Measurements from ENCODE around the gene PIK3R2.

Gene PIK3R2

DNA sequence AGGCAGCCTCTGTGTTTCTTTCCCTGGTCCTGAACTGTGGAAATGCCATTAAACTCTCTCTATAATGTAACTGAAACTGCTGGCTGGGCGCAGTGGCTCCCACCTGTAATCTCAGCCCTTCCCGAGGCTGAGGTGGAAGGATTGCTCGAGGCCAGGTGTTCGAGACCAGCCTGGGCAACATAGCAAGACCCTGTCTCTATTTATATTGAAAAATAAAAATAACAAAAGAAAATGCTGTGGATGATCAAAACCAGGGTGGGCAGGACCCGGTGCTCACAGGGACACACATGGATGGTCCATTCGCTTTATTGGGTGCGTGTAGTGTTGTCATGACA, 43.5 kb downstream of the PIK3R2 start:
- Histone ChIP-seq H3K36me3 (peaks cover 25% of the 10 kb centered on the region), H3K9me3 (no peaks in the 10 kb centered on the region), H3K27me3 (no peaks in the 10 kb centered on the region), H3K4me3 (ENCODE audit: low read depth, low read length) (no peak overlapping the region), H3K4me1 (peaks cover 12% of the 10 kb centered on the region)
- TF ChIP-seq, protein P1, sequence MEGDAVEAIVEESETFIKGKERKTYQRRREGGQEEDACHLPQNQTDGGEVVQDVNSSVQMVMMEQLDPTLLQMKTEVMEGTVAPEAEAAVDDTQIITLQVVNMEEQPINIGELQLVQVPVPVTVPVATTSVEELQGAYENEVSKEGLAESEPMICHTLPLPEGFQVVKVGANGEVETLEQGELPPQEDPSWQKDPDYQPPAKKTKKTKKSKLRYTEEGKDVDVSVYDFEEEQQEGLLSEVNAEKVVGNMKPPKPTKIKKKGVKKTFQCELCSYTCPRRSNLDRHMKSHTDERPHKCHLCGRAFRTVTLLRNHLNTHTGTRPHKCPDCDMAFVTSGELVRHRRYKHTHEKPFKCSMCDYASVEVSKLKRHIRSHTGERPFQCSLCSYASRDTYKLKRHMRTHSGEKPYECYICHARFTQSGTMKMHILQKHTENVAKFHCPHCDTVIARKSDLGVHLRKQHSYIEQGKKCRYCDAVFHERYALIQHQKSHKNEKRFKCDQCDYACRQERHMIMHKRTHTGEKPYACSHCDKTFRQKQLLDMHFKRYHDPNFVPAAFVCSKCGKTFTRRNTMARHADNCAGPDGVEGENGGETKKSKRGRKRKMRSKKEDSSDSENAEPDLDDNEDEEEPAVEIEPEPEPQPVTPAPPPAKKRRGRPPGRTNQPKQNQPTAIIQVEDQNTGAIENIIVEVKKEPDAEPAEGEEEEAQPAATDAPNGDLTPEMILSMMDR (IDR thresholded peaks at IDR 0.05; ENCODE audit: low read depth, low read length) = no peak
- DNase-seq = no peak

GRCh38 chr19:18197306-18197705, 44.3 kb downstream of the PIK3R2 start:
- Histone ChIP-seq H3K27me3 (no peaks in the 10 kb centered on the region), H3K4me3 (ENCODE audit: low read depth, low read length) (no peak overlapping the region), H3K4me1 (peaks cover 12% of the 10 kb centered on the region), H3K9me3 (no peaks in the 10 kb centered on the region), H3K36me3 (peaks cover 29% of the 10 kb centered on the region)
- no peak for DNase-seq
- TF ChIP-seq, protein P1 (IDR thresholded peaks at IDR 0.05; ENCODE audit: low read depth, low read length) = no peak

GRCh38 chr19:18197941-18198340, 45.0 kb downstream of the PIK3R2 start:
- Histone ChIP-seq H3K9me3 (no peaks in the 10 kb centered on the region), H3K4me3 (ENCODE audit: low read depth, low read length) (no peak overlapping the region), H3K36me3 (peaks cover 30% of the 10 kb centered on the region), H3K27me3 (no peaks in the 10 kb centered on the region), H3K4me1 (peaks cover 12% of the 10 kb centered on the region)
- TF ChIP-seq, protein P1 (IDR thresholded peaks at IDR 0.05; ENCODE audit: low read depth, low read length) = no peak
- no peak for DNase-seq

DNA sequence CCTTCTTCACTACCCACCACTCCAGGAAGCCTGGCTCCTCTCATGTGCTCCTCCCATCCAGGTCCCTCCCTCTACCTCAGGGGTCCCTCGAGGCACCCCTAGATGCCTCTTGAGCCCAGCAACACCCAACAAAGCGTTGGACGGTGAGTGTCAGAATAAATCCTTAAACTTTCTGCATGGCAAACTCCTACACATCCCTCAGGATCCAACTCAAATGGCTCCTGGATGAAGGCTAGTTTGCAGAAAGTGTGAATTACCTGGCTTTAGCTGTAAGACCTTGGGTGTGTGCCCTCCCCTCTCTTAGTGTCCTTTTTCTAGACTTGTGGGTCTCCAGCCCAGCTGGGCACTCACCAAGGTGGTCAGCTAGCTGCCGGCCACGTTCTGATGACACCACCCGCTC, 45.4 kb downstream of the PIK3R2 start:
- Histone ChIP-seq H3K36me3 (peaks cover 30% of the 10 kb centered on the region), H3K9me3 (no peaks in the 10 kb centered on the region), H3K4me3 (ENCODE audit: low read depth, low read length) (no peak overlapping the region), H3K4me1 (peaks cover 12% of the 10 kb centered on the region), H3K27me3 (no peaks in the 10 kb centered on the region)
- no peak for DNase-seq
- TF ChIP-seq, protein P1 (IDR thresholded peaks at IDR 0.05; ENCODE audit: low read depth, low read length) = no peak

DNA sequence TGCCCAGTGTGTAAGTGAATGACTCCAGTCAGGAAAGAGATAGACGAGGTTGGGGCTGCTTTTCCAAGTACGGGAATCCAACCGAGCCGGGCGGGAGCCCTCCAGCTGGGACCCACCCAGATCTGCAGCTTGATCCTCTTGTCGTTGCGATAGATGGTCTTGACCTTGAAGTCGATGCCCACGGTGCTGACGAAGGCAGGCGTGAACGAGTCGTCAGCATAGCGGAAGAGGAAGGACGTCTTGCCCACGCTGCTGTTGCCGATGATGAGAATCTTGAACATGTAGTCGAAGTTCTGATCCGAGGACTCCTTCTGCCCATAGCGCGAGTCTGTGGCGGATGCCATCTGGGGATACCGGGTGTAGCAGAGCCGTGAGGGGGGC, 49.4 kb downstream of the PIK3R2 start:
- no peak for DNase-seq
- Histone ChIP-seq H3K4me3 (ENCODE audit: low read depth, low read length) (peak overlapping the region; percentile 67), H3K36me3 (peaks cover 28% of the 10 kb centered on the region), H3K4me1 (no peaks in the 10 kb centered on the region), H3K27me3 (no peaks in the 10 kb centered on the region), H3K9me3 (no peaks in the 10 kb centered on the region)
- TF ChIP-seq, protein P1 (IDR thresholded peaks at IDR 0.05; ENCODE audit: low read depth, low read length) = no peak

GRCh38 chr19:18202778-18203407, 49.9 kb downstream of the PIK3R2 start:
- Histone ChIP-seq H3K9me3 (no peaks in the 10 kb centered on the region), H3K36me3 (peaks cover 27% of the 10 kb centered on the region), H3K4me3 (ENCODE audit: low read depth, low read length) (peak overlapping the region; percentile 67), H3K27me3 (no peaks in the 10 kb centered on the region), H3K4me1 (no peaks in the 10 kb centered on the region)
- peak; percentile 34 for DNase-seq
- TF ChIP-seq, protein P1 (IDR thresholded peaks at IDR 0.05; ENCODE audit: low read depth, low read length) = peak; percentile 23; the same call in 1 of the 2 replicates

All from BE2C (cell line).